ENCODE results near the gene UGGT1. TPM values are rescaled to one million over a fixed set of nuclear protein-coding genes. Genes with fewer than 3 reads are reported as not detected.

Gene UGGT1
- total RNA-seq, 2 donors from 2014 or later, result 66.9 to 78.6 TPM

- peak overlapping the region; percentile 21 for H3K9ac ChIP-seq (ENCODE audit: extremely low read depth, low read length, poor library complexity, severe bottlenecking)
- H3K4me1 Mint-ChIP-seq, result peaks cover 29% of the 10 kb centered on the region
- no peaks in the 10 kb centered on the region for H3K36me3 Mint-ChIP-seq (ENCODE audit: low read depth)
- peaks cover 10% of the 10 kb centered on the region for H3K4me1 ChIP-seq (ENCODE audit: control insufficient read depth, insufficient read depth, low read length)
- no peaks in the 10 kb centered on the region for H3K9me3 ChIP-seq (ENCODE audit: control insufficient read depth, low read length)
- peak overlapping the region; percentile 25 for H3K27ac ChIP-seq (ENCODE audit: low read depth, low read length)
- no peaks in the 10 kb centered on the region for H3K27me3 ChIP-seq (ENCODE audit: control insufficient read depth, insufficient read depth, low read length, poor library complexity, severe bottlenecking)
- H3K4me3 ChIP-seq (ENCODE audit: low read length), result no peak overlapping the region
- no peak overlapping the region for H3K4me3 Mint-ChIP-seq
- H3K27me3 Mint-ChIP-seq (ENCODE audit: insufficient read depth), result peaks cover 2% of the 10 kb centered on the region
- peak; percentile 86 for DNase-seq
- 58 to 59% methylated on average over 4 to 5 of the region's 5 CpGs for WGBS, 2 experiments (ENCODE audit: insufficient coverage in 1 of 2, insufficient read length in 1 of 2)
- H3K9me3 Mint-ChIP-seq, result peaks cover 2% of the 10 kb centered on the region
- H3K27ac Mint-ChIP-seq, result peak overlapping the region; percentile 84
- TF ChIP-seq CTCF (conservative IDR thresholded peaks at IDR 0.05), result no peak
- no peaks in the 10 kb centered on the region for H3K36me3 ChIP-seq (ENCODE audit: control insufficient read depth, insufficient read depth, low read length)
These were observed 143.6 kb downstream of the UGGT1 start for GRCh38 chr2:128234613-128235012.

GRCh38 chr2:128235581-128235980 is 144.6 kb downstream of the UGGT1 start:
- TF ChIP-seq CTCF (conservative IDR thresholded peaks at IDR 0.05), result no peak
- no peak overlapping the region for H3K4me3 ChIP-seq (ENCODE audit: low read length)
- 91 to 97% methylated on average over 5 to 8 of the region's 8 CpGs for WGBS, 2 experiments (ENCODE audit: insufficient coverage in 1 of 2, insufficient read length in 1 of 2)

DNA sequence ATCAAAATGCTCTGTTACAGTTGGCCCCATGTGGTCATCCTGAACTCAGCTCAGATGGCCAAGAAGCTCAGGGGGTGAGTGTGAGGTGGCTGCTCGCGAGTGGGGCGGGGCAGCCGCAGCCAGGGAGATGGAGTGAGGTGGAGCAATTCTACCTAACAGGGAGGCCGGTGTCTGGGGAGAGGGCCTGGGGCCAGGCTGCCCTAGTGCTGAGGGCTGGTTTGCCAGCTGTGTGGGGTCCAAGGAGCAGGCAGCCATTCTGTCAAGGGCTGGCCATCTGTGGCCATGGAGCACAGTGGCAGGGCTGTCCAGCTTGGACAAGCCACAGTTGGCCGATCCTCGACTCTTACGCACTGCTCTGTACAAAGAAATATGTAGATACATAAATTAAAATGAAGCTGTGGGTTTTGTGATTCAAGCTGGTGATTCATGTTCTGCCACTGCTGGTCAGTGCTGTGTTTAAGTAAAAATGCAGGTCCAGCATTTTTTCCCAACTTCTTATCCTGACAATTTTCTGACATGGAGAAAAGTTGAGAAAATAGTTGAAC is 145.6 kb downstream of the UGGT1 start:
- Mint-ChIP-seq H3K27ac (peak overlapping the region; percentile 75), H3K4me1 (peaks cover 29% of the 10 kb centered on the region), H3K36me3 (ENCODE audit: low read depth) (no peaks in the 10 kb centered on the region), H3K27me3 (ENCODE audit: insufficient read depth) (peaks cover 2% of the 10 kb centered on the region), H3K9me3 (peaks cover 2% of the 10 kb centered on the region), H3K4me3 (no peak overlapping the region)
- TF ChIP-seq CTCF (conservative IDR thresholded peaks at IDR 0.05), result no peak
- H3K4me3 ChIP-seq (ENCODE audit: low read length), result no peak overlapping the region
- WGBS, 2 experiments (ENCODE audit: insufficient coverage in 1 of 2, insufficient read length in 1 of 2), result 97 to 98% methylated on average over 6 to 8 of the region's 8 CpGs
- no peak overlapping the region for H3K9ac ChIP-seq (ENCODE audit: extremely low read depth, low read length, poor library complexity, severe bottlenecking)
- no peak overlapping the region for H3K27ac ChIP-seq (ENCODE audit: low read depth, low read length)
- H3K4me1 ChIP-seq (ENCODE audit: control insufficient read depth, insufficient read depth, low read length), result peaks cover 10% of the 10 kb centered on the region
- peak; percentile 54 for DNase-seq
- H3K27me3 ChIP-seq (ENCODE audit: control insufficient read depth, insufficient read depth, low read length, poor library complexity, severe bottlenecking), result no peaks in the 10 kb centered on the region
- no peaks in the 10 kb centered on the region for H3K9me3 ChIP-seq (ENCODE audit: control insufficient read depth, low read length)
- no peaks in the 10 kb centered on the region for H3K36me3 ChIP-seq (ENCODE audit: control insufficient read depth, insufficient read depth, low read length)

More at GRCh38 chr2:128235581-128235980, 144.6 kb downstream of the UGGT1 start:
- peaks cover 10% of the 10 kb centered on the region for H3K4me1 ChIP-seq (ENCODE audit: control insufficient read depth, insufficient read depth, low read length)
- no peaks in the 10 kb centered on the region for H3K36me3 ChIP-seq (ENCODE audit: control insufficient read depth, insufficient read depth, low read length)
- no peaks in the 10 kb centered on the region for H3K36me3 Mint-ChIP-seq (ENCODE audit: low read depth)
- peaks cover 2% of the 10 kb centered on the region for H3K27me3 Mint-ChIP-seq (ENCODE audit: insufficient read depth)
- no peak overlapping the region for H3K4me3 Mint-ChIP-seq
- H3K9me3 Mint-ChIP-seq, result peaks cover 2% of the 10 kb centered on the region
- no peaks in the 10 kb centered on the region for H3K27me3 ChIP-seq (ENCODE audit: control insufficient read depth, insufficient read depth, low read length, poor library complexity, severe bottlenecking)
- DNase-seq, result peak; percentile 52
- H3K9me3 ChIP-seq (ENCODE audit: control insufficient read depth, low read length), result no peaks in the 10 kb centered on the region
- H3K4me1 Mint-ChIP-seq, result peaks cover 29% of the 10 kb centered on the region
- peak overlapping the region; percentile 75 for H3K27ac Mint-ChIP-seq
- H3K27ac ChIP-seq (ENCODE audit: low read depth, low read length), result no peak overlapping the region
- no peak overlapping the region for H3K9ac ChIP-seq (ENCODE audit: extremely low read depth, low read length, poor library complexity, severe bottlenecking)

Measured in endodermal cell (in vitro differentiated cells).